G401.6 (cell line): ENCODE measurements around the gene NRP2.
A peak's percentile ranks its signal among the peaks of the same experiment; 100 is the strongest.

Experiments
- FAIRE-seq: peaks from 2 replicates; lab custom pipeline; 2012; peaks lifted over from hg19 to GRCh38; lab: Jason Lieb, UNC

The NRP2 gene

DNA sequence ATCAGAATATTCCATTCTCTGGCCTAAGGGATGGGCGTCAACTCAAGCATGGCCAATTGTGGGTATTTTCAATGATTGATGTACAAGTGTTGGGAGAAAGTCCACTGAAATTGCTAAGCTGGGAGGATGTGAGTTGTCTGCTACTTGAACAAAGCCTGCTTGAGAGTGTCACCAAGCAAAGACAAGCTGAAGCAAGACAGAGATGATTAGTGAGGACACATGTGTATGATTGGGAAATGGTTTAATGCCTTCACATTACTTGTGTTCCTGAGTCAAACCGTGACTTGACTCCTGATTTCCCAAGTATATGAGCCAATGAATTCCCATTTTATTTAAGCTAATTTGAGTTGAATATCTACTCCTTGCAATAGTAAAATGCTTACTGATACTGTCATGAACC lies 23.7 kb upstream of the NRP2 start:
- no peak for FAIRE-seq

DNA sequence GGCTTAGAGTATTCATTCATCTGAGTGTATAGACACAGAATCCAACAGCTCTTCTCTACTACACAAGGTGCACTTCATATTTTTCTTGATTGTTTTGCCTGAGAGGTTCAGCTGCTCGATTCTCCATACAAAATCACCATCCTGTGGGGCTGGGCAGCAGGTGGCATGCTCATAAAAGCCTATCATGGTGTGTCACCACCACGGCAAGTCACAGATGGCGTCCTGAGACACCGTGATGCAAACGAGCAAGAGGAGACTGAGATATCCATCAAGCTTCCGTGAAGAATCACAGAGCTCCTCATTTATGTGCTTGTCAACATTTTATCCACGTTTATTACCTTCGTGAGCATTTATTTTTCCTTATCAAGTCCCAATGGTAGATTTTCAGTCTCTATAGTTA lies 22.4 kb upstream of the NRP2 start:
- FAIRE-seq = no peak

DNA sequence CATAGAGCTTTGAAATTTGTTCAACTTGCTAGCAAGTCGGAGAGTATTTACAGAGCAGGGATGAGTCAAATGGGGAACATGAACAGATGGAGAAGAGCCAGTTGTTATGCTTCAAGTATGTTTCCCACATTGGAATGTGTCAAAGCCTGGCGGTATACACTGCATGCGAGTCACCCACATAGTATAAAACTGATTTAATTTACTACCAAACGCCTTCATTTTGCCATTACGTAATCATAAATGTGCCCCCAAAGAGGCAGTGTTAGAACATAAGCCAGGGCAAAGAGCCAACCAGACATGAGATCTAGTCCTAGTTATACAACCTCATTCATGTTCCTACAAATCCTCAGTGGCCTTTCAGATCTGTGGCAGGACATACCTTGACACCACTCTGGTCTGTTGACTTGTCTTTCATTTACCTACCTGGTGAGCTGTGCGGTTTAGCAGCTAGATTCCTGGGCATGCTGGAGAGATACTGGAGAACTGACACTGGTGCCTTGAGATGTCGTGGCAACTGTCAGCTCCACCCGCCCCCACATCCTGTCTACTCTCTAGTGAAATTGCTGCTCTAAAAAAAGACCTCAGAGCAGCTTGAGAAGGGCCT lies 21.7 kb upstream of the NRP2 start:
- FAIRE-seq = no peak

DNA sequence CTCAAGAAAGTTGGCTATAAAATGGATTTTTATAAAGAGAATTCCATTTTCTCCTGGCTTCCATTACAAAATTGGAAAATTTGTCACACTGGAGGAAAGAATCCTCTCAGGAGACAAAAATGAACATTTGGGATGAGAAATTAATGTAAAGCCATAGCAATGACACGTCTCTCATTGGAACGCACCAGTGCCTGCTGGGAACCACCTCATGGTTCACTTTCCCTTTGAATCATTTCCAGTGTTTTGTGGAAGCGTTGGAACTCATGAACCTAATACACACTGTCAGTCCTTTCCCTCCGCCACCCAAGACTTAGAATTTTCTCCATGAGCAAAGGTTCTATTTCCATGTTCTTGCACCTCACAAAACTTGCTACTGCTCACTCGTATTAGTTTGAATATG lies 21.0 kb upstream of the NRP2 start:
- no peak for FAIRE-seq

DNA sequence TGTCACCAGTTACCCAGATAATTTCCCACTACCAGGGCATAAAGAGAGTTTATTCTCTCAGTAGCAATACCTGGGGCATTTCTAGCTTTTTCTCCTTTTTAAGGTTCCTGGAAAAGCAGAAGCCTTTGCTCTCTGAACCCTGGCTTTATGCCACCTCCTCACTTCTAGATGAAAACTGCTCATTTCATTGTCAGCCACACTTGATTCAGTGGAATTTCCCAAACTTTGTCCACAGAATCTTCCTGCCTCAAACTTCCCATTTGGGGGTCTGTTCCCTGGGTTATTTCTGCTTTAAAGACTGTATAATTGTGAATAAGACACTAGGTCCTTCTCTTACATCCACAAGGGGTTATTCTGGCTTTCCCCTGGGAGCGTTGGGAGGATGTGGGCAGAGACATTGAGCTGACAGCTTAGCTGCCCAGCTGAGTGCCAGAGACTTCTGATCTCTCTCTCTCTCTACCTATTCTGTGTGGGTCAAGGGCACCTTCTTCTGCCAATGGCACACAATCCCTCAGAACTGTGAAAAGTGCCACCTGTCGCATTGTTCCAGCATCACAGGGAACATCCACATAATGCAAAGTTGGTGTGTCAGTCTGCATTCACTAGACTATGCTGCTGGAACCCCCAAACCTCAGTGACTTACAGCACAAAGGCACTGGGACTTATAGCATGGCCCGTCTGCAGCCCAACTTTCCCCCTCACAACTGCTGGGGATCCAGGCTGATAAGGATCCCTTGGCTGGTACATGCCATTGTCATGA lies 19.9 kb upstream of the NRP2 start:
- no peak for FAIRE-seq

DNA sequence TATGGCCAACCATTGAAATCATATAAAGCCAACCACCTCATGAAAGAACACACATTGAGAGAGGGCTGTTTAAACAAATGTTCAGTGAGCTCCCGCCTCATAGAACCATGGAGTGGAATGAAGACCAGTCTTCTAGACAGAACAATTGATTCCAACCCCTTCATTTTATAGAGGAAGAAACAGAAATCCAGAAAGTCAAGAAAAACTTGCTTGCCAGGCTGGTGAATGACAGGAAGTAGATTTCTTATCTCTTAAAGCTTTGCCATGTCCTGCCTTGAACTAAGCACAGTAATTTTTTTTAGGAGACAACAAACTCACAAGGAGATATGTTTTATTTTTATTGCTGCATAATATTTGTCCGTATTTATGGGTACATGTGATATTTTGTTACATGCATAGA lies 16.5 kb upstream of the NRP2 start:
- FAIRE-seq = no peak

DNA sequence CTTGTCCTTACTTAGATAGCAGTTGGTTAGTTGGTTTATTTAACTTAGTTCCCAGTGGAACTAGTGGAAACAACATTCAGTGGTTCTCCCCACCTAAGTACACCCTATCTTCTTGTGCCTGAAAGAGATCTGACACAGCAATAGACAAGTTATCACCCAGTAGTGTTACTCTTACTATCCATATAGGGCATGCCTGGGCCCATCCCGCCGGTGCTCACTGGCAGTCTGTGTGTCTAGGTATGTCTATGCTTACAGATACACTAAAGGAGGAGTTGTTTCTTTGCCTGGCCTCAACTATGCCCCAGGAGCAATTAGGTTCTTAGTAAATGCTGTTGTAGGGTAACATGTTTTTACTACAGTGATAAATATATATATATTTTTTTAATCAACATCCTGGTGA lies 12.0 kb upstream of the NRP2 start:
- FAIRE-seq = no peak

DNA sequence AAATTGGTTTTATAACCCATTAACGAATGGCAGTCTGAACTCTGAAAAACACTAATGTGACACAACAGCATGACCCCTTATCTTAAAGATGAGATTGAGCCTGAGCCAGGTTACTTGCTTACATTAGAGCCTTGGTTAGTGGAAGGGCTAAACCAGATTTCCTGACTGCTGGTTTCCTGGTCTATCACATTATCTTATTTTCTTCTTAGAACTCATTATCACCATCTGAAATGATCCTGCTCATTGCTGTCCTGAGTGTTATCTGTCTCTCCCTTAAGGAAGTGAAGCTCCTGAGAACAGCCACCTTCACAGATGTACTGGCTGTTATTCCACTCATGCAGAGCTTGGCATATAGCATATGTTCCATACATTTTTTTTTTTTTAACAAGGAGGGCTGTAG lies 9.0 kb upstream of the NRP2 start:
- no peak for FAIRE-seq

DNA sequence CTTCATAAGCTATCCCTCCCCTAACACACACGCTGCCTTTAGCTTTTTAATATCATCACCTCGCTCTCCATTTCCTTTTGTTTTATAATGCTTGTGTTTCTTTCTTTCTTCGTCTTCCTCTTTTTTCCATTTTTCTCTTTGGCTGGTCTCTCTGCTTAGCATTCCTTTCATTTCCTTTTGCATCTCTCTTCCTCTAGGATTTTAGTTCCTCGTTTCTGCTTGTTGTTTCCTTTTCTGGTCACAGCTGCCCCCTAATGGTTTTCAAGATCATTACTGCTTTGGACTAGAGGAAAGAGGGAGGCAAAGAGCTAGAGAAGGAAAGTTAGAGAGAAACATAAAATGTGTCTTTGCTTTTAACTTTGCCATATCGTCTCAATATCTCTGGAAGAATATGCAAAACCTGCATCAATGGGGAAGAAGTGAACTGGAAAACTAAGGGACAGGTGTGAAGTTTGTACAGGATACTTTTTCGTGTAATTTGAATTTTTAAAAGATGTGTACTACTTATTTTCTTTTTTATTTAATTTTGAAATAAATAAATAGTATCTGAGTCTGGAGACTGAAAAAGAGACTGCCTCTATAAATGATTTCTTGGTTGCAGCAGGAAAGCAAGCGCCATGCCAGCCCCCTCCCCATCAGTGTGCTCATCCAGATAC lies 6.3 kb upstream of the NRP2 start:
- peak; percentile 84 for FAIRE-seq

DNA sequence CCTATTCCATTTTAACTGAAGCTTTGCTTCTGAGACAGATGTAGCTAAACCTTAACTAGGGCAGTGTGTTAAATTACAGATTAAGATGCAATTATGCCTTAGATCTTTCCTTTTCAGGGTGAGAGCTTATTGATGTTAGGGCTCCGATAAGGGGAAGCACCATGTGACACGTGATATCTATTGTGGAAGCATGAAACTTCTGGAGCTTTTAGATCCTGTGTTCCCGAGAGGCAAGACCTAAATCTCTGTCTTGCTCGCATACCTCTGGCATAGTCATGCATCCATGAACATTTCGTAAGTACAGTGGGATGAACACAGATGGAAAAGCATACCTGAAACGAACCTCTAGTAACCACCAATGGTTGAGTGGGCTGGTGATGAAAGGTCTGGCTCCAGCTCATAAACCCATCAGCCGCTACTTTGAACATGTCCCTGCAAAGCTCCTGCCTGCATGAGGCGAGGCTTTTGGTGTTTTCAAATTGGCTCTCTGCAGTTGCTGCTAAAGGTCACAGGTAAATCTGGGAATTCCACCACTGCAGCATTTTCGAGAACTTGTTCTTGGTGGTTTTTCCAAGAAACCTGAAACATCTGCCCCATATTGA lies 3.7 kb upstream of the NRP2 start:
- FAIRE-seq = no peak

DNA sequence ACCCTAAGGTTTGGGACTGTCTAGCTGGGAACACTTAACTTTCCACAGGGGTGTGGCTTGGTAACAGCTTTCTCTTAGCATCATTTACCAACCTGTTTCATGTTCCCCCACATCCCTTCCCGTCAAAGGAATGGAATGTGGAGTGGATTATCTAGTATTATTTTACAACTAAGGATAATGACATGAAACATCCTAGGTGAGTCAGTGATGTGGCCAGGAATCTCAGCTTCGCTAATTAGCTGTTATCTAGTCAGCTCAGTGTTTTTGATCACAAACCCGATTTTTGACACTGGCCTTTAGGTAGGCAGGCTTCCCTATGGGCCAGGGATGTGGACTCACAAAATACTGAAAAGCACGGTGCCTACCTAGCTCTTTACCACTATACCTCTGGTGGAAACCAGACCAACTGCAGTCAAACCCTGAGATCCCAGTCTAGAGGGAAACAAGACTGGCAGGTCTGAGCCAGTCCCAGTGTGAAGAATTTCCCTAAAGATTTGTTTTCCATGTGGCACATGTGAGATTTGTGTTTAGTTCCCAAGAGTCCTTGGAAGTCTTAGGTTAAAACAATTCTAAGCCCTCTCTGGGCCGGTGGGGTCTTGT lies 2.8 kb upstream of the NRP2 start:
- no peak for FAIRE-seq

DNA sequence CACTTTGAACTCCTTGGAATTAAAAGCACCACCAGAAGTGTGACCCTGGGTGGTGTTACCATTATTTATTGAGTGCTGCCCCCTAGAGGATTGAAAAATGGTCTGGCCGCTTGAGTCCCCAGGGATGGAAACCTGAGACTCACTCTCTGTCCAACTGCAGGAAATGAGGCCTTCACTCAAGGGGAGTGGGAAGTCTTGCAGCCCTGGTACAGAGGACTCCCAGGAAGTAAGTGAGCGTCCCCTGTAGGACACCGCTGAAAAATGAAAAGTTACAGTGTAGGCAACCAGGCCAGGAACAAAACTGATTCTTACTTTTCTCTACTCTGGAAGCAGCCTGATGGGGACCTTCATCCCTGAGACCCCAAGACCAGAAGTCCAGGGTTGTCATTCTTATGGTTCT lies 2.2 kb upstream of the NRP2 start:
- FAIRE-seq = no peak

DNA sequence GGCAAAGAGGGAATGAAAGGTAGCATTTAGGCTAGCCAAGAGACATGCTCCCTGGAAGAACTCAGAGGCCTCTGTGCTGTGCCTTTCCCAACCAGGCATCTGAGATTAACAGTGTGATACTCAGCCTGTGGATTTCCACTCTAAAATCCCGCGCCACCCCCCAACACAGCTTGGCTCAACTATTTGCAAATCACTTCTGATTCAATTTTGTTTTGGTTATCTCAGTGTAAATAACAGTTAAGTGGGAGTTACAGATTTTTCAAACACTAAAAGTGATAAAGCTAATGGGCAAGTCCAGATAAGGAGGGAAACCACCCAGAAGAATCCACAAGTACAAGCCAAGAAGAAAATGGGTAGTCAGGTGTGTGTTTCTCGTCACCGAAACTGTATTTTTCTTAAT lies 1.4 kb upstream of the NRP2 start:
- no peak for FAIRE-seq

DNA sequence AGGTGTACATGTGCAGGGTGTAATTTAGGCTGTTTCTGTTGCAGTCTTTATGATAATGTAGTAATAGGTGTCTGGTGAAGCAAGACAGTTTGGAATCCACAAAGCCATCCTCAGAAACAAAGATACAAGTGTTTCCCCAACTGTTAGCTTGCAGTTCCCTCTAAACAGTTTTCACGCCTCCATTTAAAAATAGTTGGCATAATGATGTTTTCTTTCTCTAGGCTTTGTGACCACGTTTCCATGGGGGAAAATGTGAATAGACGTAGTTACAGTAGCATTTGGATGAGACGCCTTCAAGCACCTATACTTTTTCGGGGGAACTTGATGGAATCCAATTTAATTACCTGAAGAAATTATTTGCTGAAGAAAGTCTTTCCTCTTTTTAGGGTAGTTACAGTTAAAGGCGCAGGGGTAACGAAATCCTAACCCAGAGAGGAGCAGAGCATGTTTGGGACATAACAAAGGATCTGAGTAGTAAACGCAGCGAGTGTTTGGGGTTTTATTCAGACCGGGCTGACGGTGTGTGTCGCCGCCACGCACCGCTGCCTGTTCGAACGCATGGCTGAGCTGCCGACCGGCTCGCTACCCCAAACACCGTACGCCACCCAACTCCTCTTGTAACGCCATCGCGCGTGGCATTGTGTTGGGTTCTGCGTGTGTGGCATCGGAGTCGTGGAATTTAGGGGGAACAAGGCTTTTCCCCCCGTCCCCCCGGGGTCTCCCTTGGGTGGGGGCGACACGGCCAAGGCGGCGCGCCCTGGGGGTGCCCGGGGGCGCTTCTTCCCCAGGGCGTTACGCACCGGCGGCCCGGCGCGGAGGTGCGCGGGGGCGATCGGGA lies 681 bp upstream of the NRP2 start:
- FAIRE-seq = no peak

DNA sequence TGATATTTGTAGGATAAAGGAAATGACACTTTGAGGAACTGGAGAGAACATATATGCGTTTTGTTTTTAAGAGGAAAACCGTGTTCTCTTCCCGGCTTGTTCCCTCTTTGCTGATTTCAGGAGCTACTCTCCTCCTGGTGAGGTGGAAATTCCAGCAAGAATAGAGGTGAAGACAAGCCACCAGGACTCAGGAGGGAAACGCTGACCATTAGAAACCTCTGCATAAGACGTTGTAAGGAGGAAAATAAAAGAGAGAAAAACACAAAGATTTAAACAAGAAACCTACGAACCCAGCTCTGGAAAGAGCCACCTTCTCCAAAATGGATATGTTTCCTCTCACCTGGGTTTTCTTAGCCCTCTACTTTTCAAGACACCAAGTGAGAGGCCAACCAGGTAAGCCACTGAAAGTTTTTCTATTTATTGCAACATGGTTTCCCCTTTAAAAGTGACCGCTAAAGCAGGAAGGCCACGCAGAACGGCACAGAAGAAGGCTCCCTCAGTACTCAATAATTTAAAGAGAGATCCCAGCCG lies 735 bp downstream of the NRP2 start:
- FAIRE-seq = no peak

DNA sequence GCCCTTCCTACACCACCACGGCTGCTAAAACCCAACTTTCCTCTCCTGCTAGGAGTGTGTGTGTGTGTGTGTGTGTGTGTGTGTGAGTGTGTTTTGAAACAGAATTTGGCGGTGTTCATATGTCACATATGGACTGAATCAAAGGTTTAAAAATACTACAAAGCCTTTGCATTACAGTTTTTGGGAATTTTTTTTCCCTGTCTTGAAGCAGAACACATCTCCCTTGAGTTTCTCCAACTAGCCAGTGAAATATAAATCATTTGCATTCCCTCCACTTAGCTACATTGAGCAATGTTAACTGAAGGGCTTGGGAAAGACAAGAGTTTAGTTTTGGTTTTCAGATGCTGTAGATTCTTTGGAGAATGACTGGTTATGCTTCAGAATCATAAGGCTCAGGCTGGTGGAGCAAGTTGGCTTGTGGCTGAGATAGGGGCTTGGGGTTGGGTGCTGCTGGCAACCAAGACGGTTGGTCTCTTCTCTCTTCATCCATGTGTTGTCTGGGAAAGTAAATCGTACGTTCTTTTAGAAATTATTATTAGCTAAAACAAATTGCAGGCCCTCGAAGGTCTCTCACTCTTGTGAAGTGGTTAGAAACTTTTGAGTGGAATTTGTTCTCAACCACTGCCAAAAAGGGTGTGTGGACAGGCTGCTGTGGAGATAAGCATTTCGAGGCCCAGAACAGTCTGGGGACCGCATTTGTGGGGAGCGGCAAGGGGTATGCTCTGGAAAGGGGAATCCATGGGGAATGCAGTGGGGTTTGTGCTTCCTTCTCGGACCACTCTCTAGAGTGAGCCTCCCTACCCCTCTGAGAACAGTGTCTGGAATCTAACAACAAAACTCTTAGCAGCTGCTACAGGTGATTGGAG lies 1.4 kb downstream of the NRP2 start:
- FAIRE-seq = no peak

DNA sequence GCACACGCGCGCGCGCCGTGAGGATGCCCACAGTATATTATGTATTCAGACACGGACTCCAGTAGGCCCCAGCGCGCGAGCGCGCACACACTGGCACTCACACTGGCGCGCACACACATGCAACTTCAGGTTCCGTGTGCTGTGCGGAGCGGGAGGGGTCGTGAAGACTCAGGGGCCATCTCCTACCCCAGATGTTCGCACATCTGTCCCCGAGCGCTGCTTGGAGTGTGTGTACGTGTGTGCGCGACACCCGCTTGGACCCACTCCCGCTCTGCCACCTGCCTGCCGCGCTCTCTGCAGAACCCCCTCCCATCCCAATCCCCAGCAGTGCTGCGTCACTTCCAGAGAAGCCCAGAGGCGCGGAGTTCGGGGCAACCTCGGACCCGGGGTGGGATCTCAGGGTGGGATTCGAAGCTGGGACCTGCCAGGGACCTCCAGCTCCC lies 2.6 kb downstream of the NRP2 start:
- no peak for FAIRE-seq

DNA sequence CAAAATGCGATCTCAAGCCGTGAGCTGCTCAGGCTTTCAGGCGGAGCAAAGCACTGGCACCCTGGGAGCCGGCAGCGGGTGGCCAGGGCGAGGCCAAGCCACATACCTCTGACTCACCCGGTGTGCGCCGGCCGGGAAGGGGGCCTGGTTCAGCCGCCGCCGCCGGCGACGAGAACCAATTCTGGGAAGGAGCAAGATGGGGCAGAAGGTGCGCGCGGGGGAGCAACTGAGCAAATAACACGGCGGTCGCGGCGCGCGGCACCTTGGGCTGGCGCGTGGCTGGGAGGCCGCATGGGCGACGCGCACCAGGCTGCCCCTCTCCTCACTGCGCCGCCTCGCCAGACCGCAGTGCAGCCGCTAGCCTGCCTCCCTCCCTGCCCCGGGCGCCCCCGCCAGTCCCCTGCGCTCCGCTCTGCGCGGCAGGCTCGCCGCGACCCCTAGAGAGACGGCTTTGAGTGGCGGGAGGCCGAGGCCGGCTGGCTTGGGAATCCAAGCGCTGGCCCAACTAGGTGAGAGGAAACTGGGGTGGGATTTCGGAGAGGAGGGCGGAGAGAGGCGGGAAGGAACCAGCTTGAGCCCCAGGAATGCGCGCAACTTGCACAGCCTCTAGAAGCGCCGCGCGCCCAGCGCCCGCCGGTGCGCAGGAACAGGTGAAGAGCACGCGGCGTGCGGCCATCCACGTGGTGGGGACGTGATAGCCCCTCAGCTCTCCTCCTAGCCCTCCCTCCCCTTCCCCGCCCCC lies 3.2 kb downstream of the NRP2 start:
- no peak for FAIRE-seq

DNA sequence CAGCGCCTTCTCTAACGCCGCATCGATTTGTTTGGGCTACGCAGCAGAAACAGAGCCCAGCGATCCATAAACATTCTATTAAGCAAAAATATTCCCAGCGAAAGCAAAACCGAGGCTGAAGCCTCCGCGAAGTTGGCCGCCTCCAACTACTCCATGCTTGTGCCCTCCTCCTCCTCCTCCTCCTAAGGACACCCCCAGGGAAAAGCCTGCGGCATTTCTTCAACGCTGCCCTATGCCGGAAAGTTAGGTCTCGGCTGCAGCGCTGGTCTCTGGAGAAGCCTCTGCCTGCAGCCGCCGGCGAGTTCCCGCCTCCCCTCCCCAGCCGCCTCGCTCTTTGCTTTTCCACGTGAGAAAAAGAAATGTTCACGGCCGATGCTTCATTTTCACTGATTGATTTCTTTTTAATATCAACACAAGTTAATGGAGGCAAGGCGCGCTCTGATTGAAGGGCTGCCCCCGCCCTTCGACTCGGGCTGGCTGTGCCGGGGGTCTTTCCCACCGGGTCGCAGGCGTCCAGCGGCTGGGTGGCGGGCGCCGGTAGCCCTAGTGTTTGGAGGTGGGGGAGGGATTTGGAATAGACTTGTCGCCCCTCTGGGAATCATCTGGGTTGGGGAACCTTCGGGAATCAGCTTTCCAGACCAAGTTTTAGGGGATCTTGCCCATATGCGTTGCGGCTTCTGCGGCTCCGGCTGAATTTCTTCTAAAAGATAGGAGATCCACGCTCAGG lies 3.9 kb downstream of the NRP2 start:
- FAIRE-seq = no peak
